GM18507 (cell line): Measurements from ENCODE around the gene HMGCR.

ENCODE experiments used
- DNase-seq: peaks from one replicate; pipeline ENCODE4 v3.0.0; 2011; ENCODE audit warnings: low read depth; ENCODE audit not compliant: insufficient read length; ENCODE audit errors: extremely low spot score
- FAIRE-seq: peaks from 2 replicates; lab custom pipeline; 2011; peaks lifted over from hg19 to GRCh38; lab: Jason Lieb, UNC

HMGCR gene

GRCh38 chr5:75338408-75338807 lies 1.4 kb downstream of the HMGCR start:
- no peak for DNase-seq
- no peak for FAIRE-seq

- no peak for DNase-seq
- no peak for FAIRE-seq
These were observed 3.9 kb downstream of the HMGCR start for GRCh38 chr5:75340714-75341478.

- FAIRE-seq, result no peak
These were observed 4.9 kb downstream of the HMGCR start for GRCh38 chr5:75341934-75342333.

GRCh38 chr5:75342836-75343235 lies 5.8 kb downstream of the HMGCR start:
- DNase-seq (no peak), FAIRE-seq (no peak)

More at GRCh38 chr5:75341934-75342333, 4.9 kb downstream of the HMGCR start:
- DNase-seq, result no peak

GRCh38 chr5:75348241-75348640 lies 11.2 kb downstream of the HMGCR start:
- no peak for FAIRE-seq
- no peak for DNase-seq

GRCh38 chr5:75349663-75350062 lies 12.6 kb downstream of the HMGCR start:
- no peak for FAIRE-seq

GRCh38 chr5:75351139-75351926 lies 14.3 kb downstream of the HMGCR start:
- DNase-seq (no peak), FAIRE-seq (no peak)

More at GRCh38 chr5:75349663-75350062, 12.6 kb downstream of the HMGCR start:
- no peak for DNase-seq

GRCh38 chr5:75355236-75355635 lies 18.2 kb downstream of the HMGCR start:
- FAIRE-seq, result no peak
- no peak for DNase-seq

GRCh38 chr5:75356719-75357118 lies 19.7 kb downstream of the HMGCR start:
- no peak for DNase-seq
- no peak for FAIRE-seq

GRCh38 chr5:75358117-75358516 lies 21.1 kb downstream of the HMGCR start:
- DNase-seq, result no peak
- no peak for FAIRE-seq

GRCh38 chr5:75361310-75361709 lies 24.3 kb downstream of the HMGCR start:
- FAIRE-seq (no peak), DNase-seq (no peak)

- no peak for DNase-seq
- FAIRE-seq, result no peak
These were observed 25.5 kb downstream of the HMGCR start for GRCh38 chr5:75362474-75362975.

- DNase-seq (no peak), FAIRE-seq (no peak)
These were observed 26.1 kb downstream of the HMGCR start for GRCh38 chr5:75363111-75363510.

GRCh38 chr5:75363726-75364495 lies 26.9 kb downstream of the HMGCR start:
- no peak for FAIRE-seq
- no peak for DNase-seq

- DNase-seq (no peak), FAIRE-seq (no peak)
These were observed 27.7 kb downstream of the HMGCR start for GRCh38 chr5:75364571-75365280.

GRCh38 chr5:75365740-75366139 lies 28.7 kb downstream of the HMGCR start:
- FAIRE-seq (no peak), DNase-seq (no peak)

- peak; percentile 11 for DNase-seq
These were observed 29.8 kb downstream of the HMGCR start for GRCh38 chr5:75366787-75367186.

GRCh38 chr5:75367401-75367800 lies 30.4 kb downstream of the HMGCR start:
- DNase-seq (no peak), FAIRE-seq (no peak)

More at GRCh38 chr5:75366787-75367186, 29.8 kb downstream of the HMGCR start:
- FAIRE-seq, result no peak

GRCh38 chr5:75368391-75368790 lies 31.4 kb downstream of the HMGCR start:
- DNase-seq (no peak), FAIRE-seq (no peak)
